HuH-7 (cell line): ENCODE measurements around the gene PPP2R5D.
A peak's percentile ranks its signal among the peaks of the same experiment; 100 is the strongest.
"Not testable (repeated sequence)": the region's sequence is repeated elsewhere in the genome, so short reads cannot be mapped to it uniquely, and the experiment has no call there.

ENCODE experiments used
- DNase-seq: peaks from one replicate; pipeline ENCODE4 v3.0.0; 2011; ENCODE audit warnings: low spot score

The PPP2R5D gene

GRCh38 chr6:43032326-43032725, 48.0 kb downstream of the PPP2R5D start:
- no peak for DNase-seq

DNA sequence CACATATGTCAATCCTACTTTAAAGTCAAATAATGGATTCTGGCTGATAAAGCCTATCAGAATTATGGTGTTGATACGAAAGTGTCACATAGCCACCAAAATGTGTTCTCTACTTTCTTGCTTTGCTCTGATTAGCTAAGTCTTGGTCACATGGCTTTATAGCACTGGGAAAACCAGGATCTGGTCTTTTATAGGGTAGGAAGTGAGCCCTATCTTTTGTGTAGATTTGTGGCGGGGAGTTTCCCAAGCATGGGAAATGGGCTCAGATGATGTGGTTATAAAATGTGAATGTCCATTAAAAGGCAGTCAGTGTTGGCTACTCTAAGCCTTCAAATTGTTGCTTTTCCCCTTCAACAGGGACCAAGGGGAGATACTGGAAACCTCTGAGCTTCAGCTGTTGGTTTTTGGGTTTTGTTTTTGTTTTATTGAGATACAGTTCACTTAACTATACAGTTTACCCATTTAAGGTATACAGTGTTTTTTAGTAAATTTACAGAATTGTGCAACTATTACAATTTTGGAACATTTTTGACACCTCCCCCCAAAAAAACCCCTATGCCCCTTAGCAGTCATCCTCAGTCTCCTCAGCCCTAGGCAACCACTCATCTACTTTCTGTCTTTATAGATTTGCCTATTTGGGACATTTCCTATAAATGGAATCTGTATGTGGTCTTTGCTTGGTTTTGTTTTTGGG, 49.3 kb downstream of the PPP2R5D start:
- DNase-seq = no peak

DNA sequence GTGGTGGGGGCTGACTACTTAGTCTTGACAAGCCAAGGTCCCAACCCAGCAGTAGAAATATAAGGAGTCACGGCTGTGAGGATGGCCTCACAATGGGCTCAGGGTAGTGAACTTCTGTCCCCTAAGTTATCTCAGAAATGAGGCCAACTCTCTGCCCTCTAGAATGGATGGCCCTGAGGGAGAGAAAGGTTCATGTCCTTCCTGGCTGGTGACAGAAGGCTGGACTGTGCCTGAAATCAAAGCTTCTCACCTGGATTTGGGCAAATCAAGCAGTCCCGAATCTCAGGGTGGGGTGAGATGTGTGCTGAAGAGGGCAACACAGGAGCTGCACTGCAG, 49.8 kb downstream of the PPP2R5D start:
- DNase-seq = no peak

- DNase-seq = no peak
Measured at GRCh38 chr6:43035495-43036194, 51.3 kb downstream of the PPP2R5D start.

- no peak for DNase-seq
Measured at GRCh38 chr6:43036712-43037111, 52.3 kb downstream of the PPP2R5D start.

DNA sequence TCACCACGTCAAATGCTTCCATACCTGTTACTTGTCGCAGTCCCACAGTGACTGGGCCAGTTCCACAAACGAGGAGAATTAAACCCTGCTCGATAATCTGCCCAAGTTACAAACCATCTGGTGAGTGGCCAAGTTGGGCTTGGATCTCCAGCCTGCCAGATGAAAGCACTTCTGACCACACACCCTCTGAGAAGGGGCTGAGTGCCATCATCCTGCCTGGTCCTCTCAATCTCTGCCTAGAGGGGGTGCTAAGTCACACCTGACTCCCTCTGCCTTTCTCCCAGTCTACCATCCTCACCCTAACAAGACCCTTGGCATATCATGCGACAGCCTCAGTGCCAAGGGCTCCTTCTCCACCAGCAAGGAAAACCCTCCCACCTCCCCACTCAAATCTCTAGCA, 52.8 kb downstream of the PPP2R5D start:
- no peak for DNase-seq

DNA sequence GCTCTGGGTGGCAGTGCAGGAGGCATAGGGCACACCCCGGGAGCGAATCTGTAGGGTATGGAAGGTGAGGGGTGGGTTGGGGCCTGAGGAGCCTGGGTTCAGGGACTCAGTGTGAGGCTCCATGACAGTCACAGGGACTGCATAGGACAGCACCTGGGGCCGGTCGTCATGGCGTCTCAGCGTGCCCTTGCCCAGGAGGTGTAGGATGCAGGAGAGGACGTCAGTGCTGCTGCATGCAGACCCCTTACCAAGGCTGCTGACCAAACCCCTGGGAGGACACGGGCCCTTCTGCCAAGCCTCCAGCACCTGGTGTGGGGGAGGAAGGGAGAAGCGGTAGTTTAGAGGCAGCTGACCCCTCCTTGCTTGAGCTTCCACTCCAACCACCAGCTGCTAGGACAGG, 53.3 kb downstream of the PPP2R5D start:
- DNase-seq = no peak

DNA sequence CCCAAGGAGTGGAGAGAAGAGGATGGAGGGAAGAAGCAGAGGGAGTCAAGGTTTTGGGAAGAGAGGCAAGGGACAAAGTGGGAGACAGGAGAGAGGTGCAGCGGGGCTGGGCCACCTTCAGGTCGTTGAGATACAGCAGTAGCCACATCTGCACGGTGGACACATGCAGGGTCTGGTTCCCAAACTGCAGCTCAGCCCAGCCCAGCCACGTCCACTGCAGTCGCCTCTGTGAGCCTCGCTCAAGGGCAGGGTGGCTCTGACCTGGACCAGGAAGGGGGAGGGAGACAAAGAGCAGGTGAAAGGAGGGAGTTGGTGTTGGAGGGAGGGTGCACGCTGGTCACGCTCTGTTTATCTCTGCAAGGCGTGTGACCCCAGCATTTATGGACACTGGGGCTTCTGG, 54.4 kb downstream of the PPP2R5D start:
- no peak for DNase-seq

GRCh38 chr6:43040542-43041257, 56.3 kb downstream of the PPP2R5D start:
- DNase-seq = no peak

- DNase-seq = not testable (repeated sequence)
Measured at GRCh38 chr6:43041475-43041874, 57.1 kb downstream of the PPP2R5D start.

DNA sequence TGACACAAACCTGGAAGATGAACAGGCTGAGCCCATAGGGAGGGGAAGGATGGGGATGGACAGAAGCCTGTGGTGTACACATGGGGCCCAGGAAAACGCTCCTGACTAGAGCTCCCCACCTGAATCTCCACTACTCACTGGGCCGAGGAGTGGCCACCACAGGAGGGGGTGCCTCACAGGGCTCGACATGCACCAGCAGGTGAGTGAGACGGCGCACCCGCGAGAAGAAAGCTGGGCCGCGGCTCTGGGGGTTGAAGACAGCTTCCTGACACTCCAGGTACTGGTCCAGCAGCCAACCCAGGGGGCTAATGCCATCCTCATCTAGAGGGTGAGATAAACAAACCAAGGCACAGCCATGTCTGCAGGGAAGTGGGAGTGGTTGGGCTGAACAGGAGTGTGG, 58.9 kb downstream of the PPP2R5D start:
- no peak for DNase-seq

GRCh38 chr6:43045371-43045930, 61.1 kb downstream of the PPP2R5D start:
- no peak for DNase-seq

- DNase-seq = no peak
Measured at GRCh38 chr6:43047998-43048397, 63.6 kb downstream of the PPP2R5D start.

- no peak for DNase-seq
Measured at GRCh38 chr6:43050981-43051380, 66.6 kb downstream of the PPP2R5D start.

DNA sequence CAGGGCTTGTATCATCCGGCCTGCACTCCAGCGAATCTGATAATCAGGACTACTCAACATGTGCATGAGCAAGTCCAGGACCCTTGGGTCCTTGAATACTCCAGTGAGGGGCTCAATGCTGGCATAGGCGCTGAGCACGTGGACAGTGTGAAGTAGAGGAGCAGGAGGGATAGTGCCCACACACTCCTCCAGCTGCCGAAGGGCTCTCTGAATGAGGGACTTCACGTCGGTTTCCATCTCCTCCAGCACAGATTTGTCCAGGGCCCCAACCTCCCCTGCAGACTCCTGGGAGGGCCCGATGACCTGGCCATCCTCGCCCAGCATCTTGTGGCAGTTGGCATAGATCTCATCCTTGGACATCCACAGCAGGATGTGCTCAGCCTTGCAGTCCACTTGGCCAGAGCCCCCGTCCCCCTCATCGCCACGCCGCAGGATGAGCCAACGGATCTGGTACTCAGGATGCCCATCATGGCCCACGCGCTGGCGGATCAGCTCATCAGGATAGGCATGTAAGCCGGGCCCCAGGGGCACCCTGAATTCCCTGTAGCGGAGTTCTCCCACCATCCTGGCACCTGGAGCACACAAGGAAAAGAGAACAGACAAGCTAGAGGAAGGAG, 68.0 kb downstream of the PPP2R5D start:
- no peak for DNase-seq

DNA sequence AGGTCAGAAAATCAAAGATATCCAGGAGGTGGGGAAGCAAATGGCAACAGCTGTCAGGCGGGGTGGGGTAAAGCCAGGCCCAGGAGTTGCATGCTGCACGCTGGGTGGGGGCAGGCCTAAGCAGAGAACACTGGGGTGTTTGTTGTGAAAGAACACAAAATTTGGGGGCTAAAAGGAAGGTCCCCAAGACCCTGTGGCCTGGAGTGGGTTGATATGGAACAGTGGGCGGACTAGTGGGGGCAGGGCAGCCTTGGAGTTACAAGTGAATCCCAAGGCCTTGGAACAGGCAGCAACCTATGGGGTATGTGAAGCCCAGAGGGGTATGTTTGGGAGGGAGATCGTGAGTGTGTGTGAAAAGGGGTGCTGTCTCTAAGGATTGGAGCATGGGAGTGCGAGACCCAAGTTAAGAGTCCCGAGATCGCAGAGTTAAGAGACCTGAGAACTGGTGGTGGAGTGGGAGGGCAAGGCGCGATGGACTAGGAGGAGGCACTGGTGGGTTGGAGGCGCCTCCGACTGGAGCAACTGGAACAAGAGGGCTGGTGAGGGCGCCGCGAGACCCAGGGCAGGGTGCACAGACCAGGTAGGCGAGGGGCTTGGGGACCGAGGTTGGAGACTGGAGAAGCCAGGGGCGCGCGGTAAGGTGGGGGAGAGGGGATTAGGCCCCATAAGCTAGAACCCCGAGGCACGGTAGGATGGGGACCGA, 68.6 kb downstream of the PPP2R5D start:
- DNase-seq = peak; percentile 20

DNA sequence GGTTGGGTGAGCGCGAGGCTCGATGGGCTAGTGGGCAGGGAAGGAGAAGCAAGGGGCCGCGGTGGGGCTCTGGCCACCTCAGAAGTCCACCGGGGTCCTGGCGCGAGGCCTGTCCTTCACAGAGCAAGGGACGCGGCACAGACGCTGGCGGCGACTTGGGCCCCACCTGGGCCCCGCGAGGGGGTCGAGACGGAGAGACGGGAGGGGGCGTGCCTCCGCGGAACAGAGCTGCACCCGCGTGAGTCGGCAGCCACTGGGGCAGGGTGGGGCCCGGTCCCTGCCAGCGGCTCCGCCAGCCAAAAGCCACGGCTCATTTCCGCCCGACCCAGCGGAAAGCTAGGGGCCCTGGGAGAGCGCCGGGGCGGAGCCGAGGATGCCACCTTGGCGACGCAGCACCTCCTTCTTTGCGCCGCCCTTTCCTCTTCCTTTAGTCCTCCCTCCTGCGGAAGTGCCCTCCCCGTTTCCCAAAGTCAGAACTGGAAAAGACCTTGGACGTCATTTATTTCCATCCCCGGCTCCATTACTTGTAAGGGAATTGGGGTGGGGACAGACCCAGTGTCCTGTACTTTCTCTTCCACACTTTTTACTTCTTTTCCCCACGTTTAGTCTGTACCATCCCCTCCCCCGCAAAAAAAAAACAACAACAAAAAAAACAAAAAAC, 69.3 kb downstream of the PPP2R5D start, which contains the start of gene CUL7:
CUL7 (minus strand) TSS at position 307 of the 661 bp plus-strand sequence. CDS start 1,063 bp downstream, outside the sequence.
- peak; percentile 93 for DNase-seq

GRCh38 chr6:43054206-43054943, 70.0 kb downstream of the PPP2R5D start:
- no peak for DNase-seq

DNA sequence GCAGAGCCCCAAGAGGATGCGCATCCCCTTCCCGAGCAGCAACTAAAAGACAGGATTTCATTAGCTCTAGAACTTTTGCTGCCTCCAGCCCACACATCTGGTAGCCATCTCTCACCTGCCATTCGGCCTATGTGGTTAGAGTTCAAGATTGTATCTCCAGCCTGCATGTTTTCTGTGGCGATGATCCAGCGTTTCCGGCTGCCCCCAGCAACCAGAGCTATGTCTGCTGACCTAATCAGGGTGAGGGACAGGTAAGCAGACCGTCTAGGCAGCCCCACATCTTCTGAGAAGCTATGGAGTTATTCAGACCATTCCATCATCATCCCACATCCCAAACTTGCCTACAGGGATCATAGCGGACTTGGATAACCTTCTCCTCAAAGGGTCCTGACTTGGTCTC, 71.6 kb downstream of the PPP2R5D start:
- DNase-seq = no peak

- DNase-seq = no peak
Measured at GRCh38 chr6:43058531-43058930, 74.2 kb downstream of the PPP2R5D start.
